ENCODE measurements around the gene MUC5AC.

The MUC5AC gene

GRCh38 chr11:1228921-1229451 lies 71.2 kb downstream of the MUC5AC start:
- DNase-seq = no peak

GRCh38 chr11:1229471-1230120 lies 71.8 kb downstream of the MUC5AC start:
- DNase-seq = no peak

GRCh38 chr11:1230121-1230455 lies 72.3 kb downstream of the MUC5AC start:
- DNase-seq = no peak

GRCh38 chr11:1230456-1231395 lies 73.0 kb downstream of the MUC5AC start:
- DNase-seq = no peak

- no peak for DNase-seq
Measured at GRCh38 chr11:1231396-1232020, 73.8 kb downstream of the MUC5AC start.

- DNase-seq = no peak
Measured at GRCh38 chr11:1232021-1232882, 74.5 kb downstream of the MUC5AC start.

- DNase-seq = no peak
Measured at GRCh38 chr11:1232883-1233321, 75.1 kb downstream of the MUC5AC start.

GRCh38 chr11:1233351-1234053 lies 75.7 kb downstream of the MUC5AC start:
- DNase-seq = no peak

- no peak for DNase-seq
Measured at GRCh38 chr11:1234054-1234720, 76.4 kb downstream of the MUC5AC start.

- no peak for DNase-seq
Measured at GRCh38 chr11:1234771-1235305, 77.1 kb downstream of the MUC5AC start.

- no peak for DNase-seq
Measured at GRCh38 chr11:1235306-1235900, 77.7 kb downstream of the MUC5AC start.

- DNase-seq = no peak
Measured at GRCh38 chr11:1235901-1236315, 78.2 kb downstream of the MUC5AC start.

- DNase-seq = no peak
Measured at GRCh38 chr11:1236316-1237127, 78.8 kb downstream of the MUC5AC start.

- no peak for DNase-seq
Measured at GRCh38 chr11:1237128-1237580, 79.4 kb downstream of the MUC5AC start.

- no peak for DNase-seq
Measured at GRCh38 chr11:1237851-1238250, 80.1 kb downstream of the MUC5AC start.

- DNase-seq = no peak
Measured at GRCh38 chr11:1238767-1239595, 81.2 kb downstream of the MUC5AC start.

GRCh38 chr11:1239596-1240205 lies 81.9 kb downstream of the MUC5AC start:
- DNase-seq = no peak

GRCh38 chr11:1240771-1241170 lies 83.0 kb downstream of the MUC5AC start:
- no peak for DNase-seq
